H9 (cell line): ENCODE results near the gene OPHN1. TPM values are rescaled to one million over a fixed set of nuclear protein-coding genes. Genes with fewer than 3 reads are reported as not detected.

ENCODE experiments used
- DNase-seq: peaks from one replicate; pipeline ENCODE4 v3.0.0-alpha.2; 2017
- H2AFZ ChIP-seq: one replicate; pipeline ENCODE4 v1.6.1; 2013; ENCODE audit warnings: mild to moderate bottlenecking, low read length, control low read depth, moderate library complexity
- H2AK5ac ChIP-seq: 2 replicates; pipeline ENCODE4 v1.6.1; 2013; ENCODE audit warnings: low read length, control low read depth, mixed read lengths; ENCODE audit not compliant: insufficient read length
- H2BK120ac ChIP-seq: one replicate; pipeline ENCODE4 v1.6.1; 2013; ENCODE audit warnings: low read depth, mild to moderate bottlenecking, low read length, control low read depth, inconsistent platforms; ENCODE audit not compliant: poor library complexity, severe bottlenecking
- H2BK12ac ChIP-seq: 2 replicates; pipeline ENCODE4 v1.6.1; 2013; ENCODE audit warnings: low read length, control low read depth, mixed read lengths, low read depth; ENCODE audit not compliant: insufficient read length
- H2BK15ac ChIP-seq: 2 replicates; pipeline ENCODE4 v1.6.1; 2013; ENCODE audit warnings: low read depth, low read length, control low read depth
- H2BK20ac ChIP-seq: one replicate; pipeline ENCODE4 v1.6.1; 2013; ENCODE audit warnings: low read depth, mild to moderate bottlenecking, low read length, control low read depth, inconsistent platforms; ENCODE audit not compliant: poor library complexity, severe bottlenecking
- H2BK5ac ChIP-seq: 2 replicates; pipeline ENCODE4 v1.6.1; 2013; ENCODE audit warnings: low read length, control low read depth, mixed read lengths; ENCODE audit not compliant: insufficient read length
- H3K14ac ChIP-seq: 2 replicates; pipeline ENCODE4 v1.6.1; 2013; ENCODE audit warnings: low read length, control low read depth; ENCODE audit not compliant: insufficient read depth
- H3K18ac ChIP-seq: 2 replicates; pipeline ENCODE4 v1.6.1; 2013; ENCODE audit warnings: low read depth, mild to moderate bottlenecking, mixed read lengths, low read length, control low read depth; ENCODE audit not compliant: insufficient read length
- H3K23ac ChIP-seq: 2 replicates; pipeline ENCODE4 v1.6.1; 2013; ENCODE audit warnings: low read length, control low read depth, mixed read lengths, low read depth; ENCODE audit not compliant: insufficient read length
- H3K23me2 ChIP-seq: 2 replicates; pipeline ENCODE4 v1.6.1; 2013; ENCODE audit warnings: low read depth, mild to moderate bottlenecking, mixed read lengths, low read length, control low read depth; ENCODE audit not compliant: insufficient read length, poor library complexity, severe bottlenecking
- H3K27ac ChIP-seq: 2 replicates; pipeline ENCODE4 v1.5.1; 2013; ENCODE audit warnings: low read length, control low read depth, mixed read lengths, low read depth; ENCODE audit not compliant: insufficient read length
- H3K27me3 ChIP-seq: 2 replicates; pipeline ENCODE4 v1.6.1; 2013; ENCODE audit warnings: low read length, control low read depth, inconsistent platforms; ENCODE audit not compliant: insufficient read depth
- H3K4ac ChIP-seq: 2 replicates; pipeline ENCODE4 v1.6.1; 2013; ENCODE audit warnings: low read depth, mild to moderate bottlenecking, control low read depth, inconsistent platforms, low read length, moderate library complexity
- H3K4me1 ChIP-seq: 2 replicates; pipeline ENCODE4 v1.6.1; 2013; ENCODE audit warnings: low read length, control low read depth, inconsistent platforms; ENCODE audit not compliant: insufficient read depth
- H3K4me2 ChIP-seq: 2 replicates; pipeline ENCODE4 v1.6.1; 2013; ENCODE audit warnings: low read length, control low read depth, mixed read lengths; ENCODE audit not compliant: insufficient read length, insufficient read depth
- H3K56ac ChIP-seq: 2 replicates; pipeline ENCODE4 v1.6.1; 2013; ENCODE audit warnings: low read depth, mild to moderate bottlenecking, mixed read lengths, low read length, control low read depth; ENCODE audit not compliant: insufficient read length
- H3K79me1 ChIP-seq: 2 replicates; pipeline ENCODE4 v1.6.1; 2013; ENCODE audit warnings: low read depth, mild to moderate bottlenecking, moderate library complexity, low read length, control low read depth, inconsistent platforms; ENCODE audit not compliant: insufficient read depth, poor library complexity, severe bottlenecking
- H3K79me2 ChIP-seq: 2 replicates; pipeline ENCODE4 v1.6.1; 2013; ENCODE audit warnings: low read length, control low read depth, inconsistent platforms; ENCODE audit not compliant: insufficient read depth
- H3K9ac ChIP-seq: 2 replicates; pipeline ENCODE4 v1.6.1; 2013; ENCODE audit warnings: low read length, control low read depth, mixed read lengths; ENCODE audit not compliant: insufficient read length; ENCODE audit errors: extremely low read depth
- H3K9me3 ChIP-seq: one replicate; pipeline ENCODE4 v1.6.1; 2013; ENCODE audit warnings: low read depth, low read length, inconsistent platforms; ENCODE audit not compliant: control insufficient read depth
- H3T11ph ChIP-seq: one replicate; pipeline ENCODE4 v1.6.1; 2013; ENCODE audit warnings: mild to moderate bottlenecking, low read length, control low read depth, inconsistent platforms
- H4K20me1 ChIP-seq: one replicate; pipeline ENCODE4 v1.6.1; 2013; ENCODE audit not compliant: control insufficient read depth, insufficient read length, insufficient read depth
- H4K5ac ChIP-seq: 2 replicates; pipeline ENCODE4 v1.6.1; 2013; ENCODE audit warnings: low read depth, mild to moderate bottlenecking, mixed read lengths, low read length, control low read depth; ENCODE audit not compliant: insufficient read length
- H4K8ac ChIP-seq: replicated peaks from 2 replicates; pipeline ENCODE4 v1.6.1; 2013; ENCODE audit warnings: low read length, control low read depth, mixed read lengths, low read depth; ENCODE audit not compliant: insufficient read length
- H4K91ac ChIP-seq: 2 replicates; pipeline ENCODE4 v1.6.1; 2013; ENCODE audit warnings: low read depth, mild to moderate bottlenecking, moderate library complexity, mixed read lengths, low read length, control low read depth; ENCODE audit not compliant: insufficient read length
- H3K27ac Mint-ChIP-seq, 3 experiments: 2 replicates in 2 of 3; 3 replicates in 1 of 3; pipeline ENCODE4 v1.8.0; 2020 to 2021; ENCODE audit warnings: mixed read lengths in 3 of 3, mild to moderate bottlenecking in 1 of 3, moderate library complexity in 1 of 3
- H3K27me3 Mint-ChIP-seq: 2 replicates; pipeline ENCODE4 v1.8.0; 2021; ENCODE audit warnings: low read depth, mild to moderate bottlenecking, moderate library complexity, mixed read lengths
- H3K36me3 Mint-ChIP-seq, 3 experiments: 2 replicates in 2 of 3; 3 replicates in 1 of 3; pipeline ENCODE4 v1.8.0; 2020 to 2021; ENCODE audit warnings: low read depth in 3 of 3, mixed read lengths in 3 of 3; ENCODE audit not compliant: insufficient read depth in 1 of 3
- H3K4me1 Mint-ChIP-seq, 2 experiments: 2 replicates each; pipeline ENCODE4 v1.8.0; 2020; ENCODE audit warnings: mixed read lengths in 2 of 2
- H3K4me3 Mint-ChIP-seq, 2 experiments: 2 replicates in 1 of 2; 3 replicates in 1 of 2; pipeline ENCODE4 v1.8.0; 2020 to 2021; ENCODE audit warnings: mild to moderate bottlenecking in 2 of 2, mixed read lengths in 2 of 2, moderate library complexity in 1 of 2
- H3K9me3 Mint-ChIP-seq, 2 experiments: 2 replicates in 1 of 2; 3 replicates in 1 of 2; pipeline ENCODE4 v1.8.0; 2020; ENCODE audit warnings: mild to moderate bottlenecking in 2 of 2, mixed read lengths in 2 of 2, moderate library complexity in 1 of 2
- WGBS: extraction: QIAGEN DNeasy Blood & Tissue Kit; methylation state at CpG from one replicate; pipeline ENCODE4 v1.1.7; 2013; ENCODE audit warnings: missing lambda C conversion rate, low lambda C conversion rate, mixed read lengths; ENCODE audit not compliant: insufficient read length; ENCODE audit errors: extremely low coverage; 5-methylcytosine and 5-hydroxymethylcytosine counted together
- total RNA-seq: library from RNA; stranded (reverse); gene quantifications from 2 replicates; pipeline ENCODE4 v1.2.1, GENCODE V29; 2021
- TF ChIP-seq, protein P1 (sequence below): fragments of 200-600 bp; sonication (generic); conservative IDR thresholded peaks from 3 replicates; pipeline ENCODE4 v1.8.0; 2021; ENCODE audit warnings: antibody characterized with exemption, mild to moderate bottlenecking

Gene OPHN1
- total RNA-seq, 1 experiment from 2014 or later: 1.5 TPM

DNA sequence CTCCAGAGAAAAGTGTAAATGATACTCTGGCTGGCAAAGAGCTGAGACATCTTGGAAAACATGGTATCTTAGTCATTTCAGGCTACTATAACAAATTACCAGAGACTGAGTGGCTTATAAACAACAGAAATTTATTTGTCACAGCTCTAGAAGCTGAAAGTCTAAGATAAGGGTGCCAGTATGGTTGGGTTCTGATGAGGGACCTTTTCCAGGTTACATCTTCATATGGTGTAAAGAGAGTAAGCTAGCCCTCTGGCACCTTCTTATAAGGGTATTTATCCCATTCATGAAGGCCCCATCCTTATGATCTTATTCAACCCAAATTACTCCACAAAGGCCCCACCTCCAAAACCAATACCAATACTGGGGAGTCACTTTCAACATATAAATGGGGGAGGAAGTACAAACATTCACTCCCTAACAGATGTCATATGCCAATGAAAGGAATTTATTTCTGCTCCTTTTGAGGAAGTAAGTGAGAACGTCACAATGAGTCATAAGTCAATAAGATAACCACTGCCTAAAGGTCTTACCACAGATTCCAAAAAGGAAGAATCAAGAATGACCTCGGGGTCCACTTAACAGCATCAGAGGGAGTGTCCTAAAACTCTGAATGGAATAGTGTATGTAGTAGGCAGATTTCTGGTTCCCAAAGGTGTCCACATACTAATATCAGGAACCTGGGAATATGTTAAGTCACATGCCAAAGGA, 246.6 kb downstream of the OPHN1 start:
- no peak overlapping the region for H2BK120ac ChIP-seq

More for the DNA sequence above, 246.6 kb downstream of the OPHN1 start:
- H2AK5ac ChIP-seq: no peak overlapping the region
- H3K56ac ChIP-seq: no peak overlapping the region
- no peak overlapping the region for H3K18ac ChIP-seq
- no peaks in the 10 kb centered on the region for H3K27me3 Mint-ChIP-seq
- peaks cover 0 to 6% (median 0%) of the 10 kb centered on the region in 3 experiments; a peak in 2 of 7 replicates for H3K36me3 Mint-ChIP-seq
- H3K79me1 ChIP-seq: no peaks in the 10 kb centered on the region
- no peak overlapping the region for H4K8ac ChIP-seq
- H3K27ac Mint-ChIP-seq: no peak overlapping the region
- H3T11ph ChIP-seq: no peak overlapping the region
- H3K4me3 Mint-ChIP-seq: no peak overlapping the region
- H4K5ac ChIP-seq: no peak overlapping the region
- no peaks in the 10 kb centered on the region for H4K20me1 ChIP-seq
- H3K4me2 ChIP-seq: no peak overlapping the region
- H3K23ac ChIP-seq: no peak overlapping the region
- no peak overlapping the region for H2BK12ac ChIP-seq
- H2BK15ac ChIP-seq: no peak overlapping the region
- H2AFZ ChIP-seq: no peak overlapping the region
- H3K27me3 ChIP-seq: no peaks in the 10 kb centered on the region
- no peaks in the 10 kb centered on the region for H3K4me1 Mint-ChIP-seq
- TF ChIP-seq, protein P1, sequence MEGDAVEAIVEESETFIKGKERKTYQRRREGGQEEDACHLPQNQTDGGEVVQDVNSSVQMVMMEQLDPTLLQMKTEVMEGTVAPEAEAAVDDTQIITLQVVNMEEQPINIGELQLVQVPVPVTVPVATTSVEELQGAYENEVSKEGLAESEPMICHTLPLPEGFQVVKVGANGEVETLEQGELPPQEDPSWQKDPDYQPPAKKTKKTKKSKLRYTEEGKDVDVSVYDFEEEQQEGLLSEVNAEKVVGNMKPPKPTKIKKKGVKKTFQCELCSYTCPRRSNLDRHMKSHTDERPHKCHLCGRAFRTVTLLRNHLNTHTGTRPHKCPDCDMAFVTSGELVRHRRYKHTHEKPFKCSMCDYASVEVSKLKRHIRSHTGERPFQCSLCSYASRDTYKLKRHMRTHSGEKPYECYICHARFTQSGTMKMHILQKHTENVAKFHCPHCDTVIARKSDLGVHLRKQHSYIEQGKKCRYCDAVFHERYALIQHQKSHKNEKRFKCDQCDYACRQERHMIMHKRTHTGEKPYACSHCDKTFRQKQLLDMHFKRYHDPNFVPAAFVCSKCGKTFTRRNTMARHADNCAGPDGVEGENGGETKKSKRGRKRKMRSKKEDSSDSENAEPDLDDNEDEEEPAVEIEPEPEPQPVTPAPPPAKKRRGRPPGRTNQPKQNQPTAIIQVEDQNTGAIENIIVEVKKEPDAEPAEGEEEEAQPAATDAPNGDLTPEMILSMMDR: no peak
- H3K9me3 ChIP-seq: peaks cover 32% of the 10 kb centered on the region
- DNase-seq: no peak
- no peak overlapping the region for H2BK20ac ChIP-seq
- no peak overlapping the region for H3K4ac ChIP-seq
- no peak overlapping the region for H3K27ac ChIP-seq
- H3K79me2 ChIP-seq: no peaks in the 10 kb centered on the region
- H3K9ac ChIP-seq: no peak overlapping the region
- H3K9me3 Mint-ChIP-seq: peaks cover 61 to 65% of the 10 kb centered on the region in 2 experiments
- no peak overlapping the region for H3K14ac ChIP-seq
- no CpG with 5 or more reads among the region's 2 CpGs for WGBS
- no peak overlapping the region for H2BK5ac ChIP-seq
- no peak overlapping the region for H4K91ac ChIP-seq
- no peaks in the 10 kb centered on the region for H3K23me2 ChIP-seq
- no peaks in the 10 kb centered on the region for H3K4me1 ChIP-seq
